GM21825 (cell line): ENCODE measurements around the gene SNX9.
A peak's percentile ranks its signal among the peaks of the same experiment; 100 is the strongest.
"Not testable (repeated sequence)": the region's sequence is repeated elsewhere in the genome, so short reads cannot be mapped to it uniquely, and the experiment has no call there.

ENCODE experiments used
- ATAC-seq: cut with Tn5 transposase; IDR thresholded peaks from one replicate; pipeline ENCODE4 v1.9.1; 2021; ENCODE audit warnings: mild to moderate bottlenecking, moderate library complexity; ENCODE audit not compliant: unreplicated experiment

Gene SNX9

DNA sequence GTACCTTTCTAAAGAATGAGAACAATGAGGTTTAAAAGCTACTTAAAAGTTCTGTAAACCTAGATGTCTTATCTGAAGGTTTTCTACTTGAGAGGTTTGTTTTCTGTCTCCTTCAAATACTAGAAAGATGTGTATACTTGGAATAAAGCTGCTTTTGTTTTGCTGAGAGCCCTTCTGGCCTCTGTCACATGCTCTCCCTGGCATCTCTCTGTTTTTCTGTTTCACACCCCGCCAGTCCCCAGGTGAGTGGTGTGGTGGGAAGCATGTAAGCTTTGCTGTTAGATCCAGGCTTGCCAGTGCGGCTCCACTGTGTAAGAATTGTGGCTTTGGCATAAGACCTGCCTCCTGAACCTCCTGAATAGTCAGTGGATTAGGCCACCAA lies 56.8 kb downstream of the SNX9 start:
- ATAC-seq = peak; percentile 48

DNA sequence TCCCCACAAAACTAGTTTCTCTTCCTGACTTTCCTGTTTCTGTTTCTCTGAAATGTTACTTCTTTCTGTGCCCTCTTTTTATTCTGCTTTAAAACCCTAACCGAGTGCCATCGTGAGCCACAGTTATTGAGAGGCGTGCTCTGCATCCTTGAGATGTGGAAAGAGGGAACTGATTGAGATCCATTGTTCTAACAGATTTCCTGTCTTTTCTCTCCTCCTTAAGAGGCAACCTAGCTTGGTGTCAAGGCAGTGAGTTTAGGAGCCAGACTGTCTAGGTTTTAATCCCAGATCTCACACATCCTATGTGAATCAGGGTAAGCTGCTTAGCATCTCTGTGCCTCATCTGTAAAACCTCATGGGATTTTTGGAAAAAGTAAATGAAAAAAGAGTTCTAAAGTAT lies 57.5 kb downstream of the SNX9 start:
- no peak for ATAC-seq

DNA sequence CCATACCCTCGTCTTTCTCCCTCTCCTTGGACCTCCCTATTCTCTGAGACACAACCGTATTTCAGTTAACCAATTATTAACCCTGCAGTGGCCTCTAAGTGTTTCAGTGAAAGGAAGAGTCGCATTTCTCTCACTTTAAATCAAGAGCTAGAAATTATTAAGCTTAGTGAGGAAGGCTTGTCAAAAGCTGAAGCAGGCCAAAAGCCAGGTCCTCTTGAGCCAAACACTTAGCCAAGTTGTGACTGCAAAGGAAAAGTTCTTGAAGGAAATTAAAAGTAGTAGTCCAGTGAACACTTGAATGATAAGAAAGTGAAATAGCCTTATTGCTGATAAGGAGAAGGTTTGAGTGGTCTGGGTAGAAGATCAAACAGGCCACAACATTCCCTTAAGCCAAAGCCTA lies 58.3 kb downstream of the SNX9 start:
- no peak for ATAC-seq

DNA sequence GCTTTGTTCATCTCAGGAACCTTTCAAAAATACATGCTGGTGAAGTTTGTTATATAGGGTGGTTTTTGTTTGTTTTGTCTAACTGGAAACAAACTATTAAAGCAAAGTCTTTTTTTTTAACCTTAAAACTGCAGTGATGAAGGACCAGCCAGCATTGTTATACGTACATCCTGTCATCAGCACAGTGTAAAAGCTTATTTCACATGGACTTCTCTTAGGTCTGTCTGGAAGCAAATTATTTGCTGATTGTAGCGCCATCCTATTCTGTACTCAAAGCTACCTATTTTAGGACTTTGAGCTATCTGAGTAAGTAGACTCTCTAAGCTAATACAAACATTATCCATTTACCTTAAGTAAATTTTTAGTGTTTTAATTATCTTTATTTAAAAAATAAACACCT lies 61.7 kb downstream of the SNX9 start:
- no peak for ATAC-seq

DNA sequence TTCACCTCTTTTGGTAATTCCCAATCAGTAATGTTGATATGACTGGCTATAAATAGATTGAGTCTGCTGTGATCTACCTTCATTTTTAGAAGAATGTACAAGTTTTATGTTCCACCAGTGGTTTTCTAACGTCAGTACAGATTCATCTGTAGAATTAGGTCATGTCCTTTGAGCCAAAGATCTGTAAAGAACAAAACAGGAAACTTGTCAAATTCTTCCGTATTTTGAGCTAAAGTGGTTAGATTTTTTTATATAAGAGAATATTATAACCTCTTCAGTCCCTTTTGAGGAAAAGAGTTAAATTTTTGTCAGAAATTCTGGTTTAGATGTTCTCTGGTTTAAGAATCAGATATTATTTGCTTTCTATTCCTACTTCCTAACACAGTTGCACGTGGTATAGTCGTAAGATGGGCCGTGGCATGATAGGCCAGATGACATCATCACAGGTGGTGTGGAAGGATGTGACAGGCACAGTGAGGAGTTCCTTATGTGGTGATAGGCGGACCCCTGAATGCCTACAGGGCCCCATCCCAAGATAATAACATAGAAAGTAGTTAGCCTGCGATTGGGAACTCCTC lies 62.3 kb downstream of the SNX9 start:
- ATAC-seq = no peak

DNA sequence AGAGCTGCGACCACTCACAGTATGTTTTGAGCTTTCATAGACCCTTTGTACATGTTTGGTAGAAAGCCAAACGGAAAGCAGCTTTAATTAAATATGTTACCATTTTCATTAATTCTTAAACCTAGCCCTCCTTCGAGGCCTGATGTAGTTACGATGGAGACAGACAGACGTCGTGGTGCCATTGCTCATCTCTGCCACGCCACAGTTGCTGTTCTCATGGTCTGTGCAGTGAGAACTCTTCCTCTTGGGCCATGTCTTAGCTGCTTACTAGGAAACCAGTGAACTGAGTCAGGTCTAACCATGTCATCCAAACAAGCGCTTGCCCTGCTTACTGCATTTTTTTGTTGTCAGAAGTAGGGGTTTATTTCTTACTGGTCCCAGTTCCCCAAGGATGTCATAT lies 62.8 kb downstream of the SNX9 start:
- ATAC-seq = no peak

DNA sequence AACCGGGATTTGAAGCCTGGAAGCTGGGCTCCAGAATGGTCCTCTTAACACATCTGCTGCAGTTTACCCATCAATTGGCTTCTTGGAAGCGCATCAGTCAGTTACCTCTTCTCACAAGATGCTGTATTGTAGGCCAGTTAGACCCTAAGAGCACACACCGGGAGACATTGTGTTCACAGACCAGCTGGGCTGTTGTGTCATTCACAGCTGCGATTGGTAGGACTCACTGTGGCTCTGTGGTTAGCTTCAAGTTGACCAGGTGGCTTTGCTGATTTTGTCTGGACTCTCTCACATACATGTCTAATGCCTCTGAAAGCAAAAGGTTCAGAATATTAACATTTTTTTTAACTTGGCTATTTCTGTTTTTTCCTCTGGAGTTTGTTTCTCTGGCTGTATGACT lies 64.8 kb downstream of the SNX9 start:
- no peak for ATAC-seq

DNA sequence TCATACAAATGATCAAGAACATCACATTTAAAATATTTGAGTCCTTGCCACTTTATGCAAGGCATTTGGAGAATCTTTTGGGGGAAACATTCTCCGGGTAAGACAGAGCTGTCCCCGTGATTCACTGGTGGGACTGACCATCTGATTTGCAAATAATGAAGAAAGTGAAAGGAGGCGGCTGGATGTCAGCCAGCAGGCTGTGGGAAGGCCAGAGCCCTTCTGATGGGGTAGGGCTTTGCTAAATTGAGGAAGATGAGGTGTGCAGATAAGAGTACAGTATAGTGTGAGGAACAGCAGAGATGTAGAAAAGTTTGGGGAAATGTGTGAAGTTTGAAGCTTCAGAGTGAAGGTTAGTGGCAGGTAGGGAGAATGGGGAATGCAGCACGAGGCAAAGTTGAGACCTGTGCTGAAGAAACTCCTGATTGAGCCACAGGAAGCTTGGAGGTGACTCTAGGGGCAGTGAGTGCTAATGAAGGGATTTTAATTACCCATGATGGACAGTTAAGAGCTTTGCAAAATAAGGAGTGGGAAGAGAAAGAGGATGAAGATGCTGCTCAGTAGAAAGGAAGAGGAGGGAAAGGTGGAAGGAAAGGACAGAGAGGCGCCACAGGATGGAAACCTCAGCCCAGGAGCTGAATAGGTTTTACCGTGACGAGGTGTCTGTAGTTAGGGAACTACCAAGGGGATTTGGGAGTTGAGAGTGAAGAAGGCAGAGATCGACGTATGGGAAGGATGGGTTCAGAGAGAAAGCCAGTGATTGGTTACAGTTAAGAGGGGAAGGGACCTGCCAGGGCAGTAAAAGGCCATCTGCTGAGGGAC lies 68.7 kb downstream of the SNX9 start:
- no peak for ATAC-seq

DNA sequence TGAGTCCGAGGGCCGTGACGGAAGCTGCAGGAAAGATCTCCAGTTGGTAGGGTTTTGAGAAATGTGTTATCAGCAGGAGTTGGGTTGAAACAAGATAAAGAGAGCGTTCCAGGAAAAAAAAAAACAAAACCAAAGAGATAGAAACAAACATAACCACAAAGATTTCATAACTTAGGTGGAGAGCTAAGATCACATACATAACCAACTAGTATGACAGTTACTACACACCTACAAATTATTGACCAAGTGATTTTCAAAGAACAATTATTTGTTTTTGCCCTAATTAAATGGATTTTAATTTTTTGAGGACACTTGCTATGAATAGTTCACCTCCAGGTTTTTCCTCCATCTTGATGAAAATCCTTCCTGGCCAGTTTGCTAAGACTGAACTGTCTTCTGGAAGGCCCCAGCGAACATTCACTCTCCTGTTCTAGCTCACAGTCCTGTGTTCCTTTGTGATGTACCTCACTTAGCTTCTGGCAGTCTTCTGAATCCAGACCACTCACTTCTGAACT lies 69.4 kb downstream of the SNX9 start:
- ATAC-seq = no peak

DNA sequence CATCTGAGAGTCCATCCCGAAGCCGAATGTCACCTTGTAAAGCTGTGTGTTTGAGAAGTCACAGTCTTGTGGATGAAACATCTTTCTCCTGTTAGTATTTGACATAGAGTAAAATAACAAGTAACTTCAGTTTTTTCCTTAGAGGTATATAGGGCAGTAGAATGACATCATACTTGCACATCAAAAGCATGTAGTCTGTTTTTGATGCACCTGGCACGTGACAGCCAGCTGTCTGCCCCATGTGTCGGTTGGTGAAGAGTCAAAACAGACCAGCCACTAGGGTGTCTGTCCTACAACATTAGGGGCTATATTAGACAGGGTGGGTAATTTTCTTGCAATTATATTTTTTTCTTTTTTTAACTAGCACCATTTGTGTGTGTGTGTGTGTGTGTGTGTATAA lies 70.2 kb downstream of the SNX9 start:
- ATAC-seq = no peak

DNA sequence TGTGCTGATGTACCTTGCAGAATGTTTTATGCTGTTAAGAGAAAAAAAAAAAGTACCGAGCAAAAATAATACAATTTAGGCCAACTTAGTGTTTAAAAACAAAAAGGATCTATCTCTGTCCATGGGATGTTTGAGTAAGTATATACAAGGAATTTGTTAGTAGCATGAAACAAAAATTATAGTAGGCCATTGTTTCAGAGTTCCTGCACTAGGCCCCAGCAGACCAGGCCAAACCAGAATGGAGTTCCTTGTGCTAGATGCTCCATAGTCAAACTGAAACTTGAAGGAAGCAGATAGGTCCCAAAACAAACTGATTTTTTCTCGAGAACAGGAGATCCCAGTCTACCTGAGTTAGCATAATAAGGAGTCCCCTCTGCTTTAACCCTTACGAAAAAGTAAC lies 72.5 kb downstream of the SNX9 start:
- no peak for ATAC-seq

DNA sequence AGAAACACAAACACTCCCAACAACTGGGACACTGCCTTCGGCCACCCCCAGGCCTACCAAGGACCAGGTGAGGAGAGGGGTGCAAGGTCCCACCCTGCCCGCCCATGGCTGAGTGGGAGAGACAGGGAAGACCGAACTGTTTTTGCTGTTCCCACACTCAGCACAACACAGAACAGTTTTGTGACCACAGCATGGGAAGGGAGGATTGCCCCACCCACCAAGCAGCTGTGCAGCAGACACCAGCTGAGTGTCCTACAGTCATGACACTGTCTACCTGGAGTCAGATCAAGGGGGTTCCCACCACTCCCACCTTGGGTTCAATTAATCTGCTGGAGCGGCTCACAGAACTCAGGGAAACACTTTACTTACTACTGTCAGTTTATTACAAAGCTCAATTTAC lies 73.9 kb downstream of the SNX9 start:
- no peak for ATAC-seq

DNA sequence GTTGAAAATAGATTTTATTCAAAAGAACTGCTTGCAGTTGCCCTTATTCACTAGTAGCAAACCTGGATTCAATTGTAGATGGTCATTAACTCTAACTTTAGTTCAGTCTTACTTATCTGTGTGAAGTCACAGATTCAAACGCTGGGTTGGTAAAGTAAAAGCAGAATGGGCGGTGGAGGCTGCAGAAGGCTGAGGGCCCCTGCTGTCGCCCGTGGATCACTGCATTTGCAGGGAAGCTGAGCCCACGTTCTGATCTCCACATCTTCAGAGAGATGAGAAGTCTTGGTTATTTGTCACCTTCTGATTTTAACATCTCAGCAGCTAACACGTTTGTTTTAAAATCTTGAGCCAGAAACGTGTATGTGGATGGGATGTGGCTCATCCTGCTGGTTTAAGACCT lies 75.1 kb downstream of the SNX9 start:
- no peak for ATAC-seq

DNA sequence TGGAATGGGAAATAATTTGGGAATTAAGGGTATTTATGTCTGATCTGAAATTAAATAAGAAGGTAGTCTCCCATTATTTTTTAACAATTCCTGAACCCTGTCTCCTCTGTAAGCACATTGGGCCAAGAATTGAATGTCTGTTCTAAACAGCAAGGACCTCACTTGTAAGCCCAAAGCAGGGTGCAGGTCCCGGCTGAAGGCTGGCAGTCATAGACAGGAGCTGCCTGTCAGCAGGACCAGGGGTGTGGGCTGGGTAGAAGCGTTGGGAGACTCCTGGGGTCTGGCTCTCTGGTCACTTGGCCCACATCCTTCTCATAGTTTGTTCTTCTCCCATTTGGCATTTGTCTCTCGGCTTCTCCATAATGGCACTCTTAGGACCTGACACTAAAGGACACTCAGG lies 75.6 kb downstream of the SNX9 start:
- no peak for ATAC-seq

DNA sequence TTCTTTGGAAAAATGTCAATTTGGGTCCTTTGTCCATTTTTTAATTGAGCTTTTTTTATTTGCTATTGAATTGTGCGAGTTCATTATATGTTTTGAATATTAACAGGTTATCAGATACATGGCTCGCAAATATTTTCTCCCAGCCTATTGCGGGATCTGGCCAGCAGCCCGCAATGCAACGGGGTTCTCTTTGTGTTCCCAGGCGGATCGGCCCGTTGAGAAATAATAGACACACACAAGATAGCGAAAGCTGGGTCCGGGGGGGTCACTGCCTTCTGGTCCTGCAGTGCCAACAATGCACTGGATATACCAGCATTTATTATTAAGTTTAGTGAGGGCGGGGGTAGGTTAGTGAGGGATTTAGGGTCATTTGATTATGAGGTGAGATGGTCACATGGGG lies 77.2 kb downstream of the SNX9 start:
- ATAC-seq = not testable (repeated sequence)

DNA sequence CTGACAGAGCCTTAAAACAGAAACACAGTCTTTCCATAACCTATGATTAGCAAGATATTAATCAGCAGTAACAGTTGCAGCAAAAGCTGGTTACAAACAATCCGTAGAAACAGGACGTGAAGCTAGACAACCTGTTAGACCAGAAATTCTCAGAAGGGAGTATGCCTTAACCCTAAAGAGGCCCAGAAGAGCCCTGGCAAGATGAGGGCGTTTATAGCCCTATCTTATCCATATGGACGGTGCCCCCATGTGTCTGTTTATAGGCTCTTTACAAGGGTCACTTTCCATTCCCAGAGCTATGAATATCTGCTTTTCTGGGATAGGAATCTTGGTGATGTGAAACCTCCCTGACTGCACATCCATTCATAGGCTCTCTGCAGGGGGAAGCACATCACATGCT lies 77.7 kb downstream of the SNX9 start:
- ATAC-seq = not testable (repeated sequence)

DNA sequence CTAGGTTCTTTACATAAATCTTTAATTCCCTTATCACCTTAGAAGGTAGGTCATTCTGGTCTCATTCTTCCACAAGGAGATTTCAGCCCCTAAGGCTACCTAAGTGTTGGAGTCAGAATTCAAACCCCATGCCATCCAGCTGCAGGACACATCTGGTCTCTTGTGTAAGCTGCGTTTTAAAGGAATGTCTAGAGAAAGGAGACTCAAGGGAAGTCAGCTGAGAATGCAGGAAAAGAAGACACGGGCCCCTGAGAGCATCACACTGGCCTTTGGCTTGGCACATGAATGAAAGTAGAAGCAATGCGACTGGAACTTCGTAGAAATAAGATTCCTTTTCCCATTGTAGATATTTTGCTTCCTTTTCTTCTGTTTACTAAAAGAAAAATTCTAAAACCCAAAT lies 82.0 kb downstream of the SNX9 start:
- ATAC-seq = no peak

DNA sequence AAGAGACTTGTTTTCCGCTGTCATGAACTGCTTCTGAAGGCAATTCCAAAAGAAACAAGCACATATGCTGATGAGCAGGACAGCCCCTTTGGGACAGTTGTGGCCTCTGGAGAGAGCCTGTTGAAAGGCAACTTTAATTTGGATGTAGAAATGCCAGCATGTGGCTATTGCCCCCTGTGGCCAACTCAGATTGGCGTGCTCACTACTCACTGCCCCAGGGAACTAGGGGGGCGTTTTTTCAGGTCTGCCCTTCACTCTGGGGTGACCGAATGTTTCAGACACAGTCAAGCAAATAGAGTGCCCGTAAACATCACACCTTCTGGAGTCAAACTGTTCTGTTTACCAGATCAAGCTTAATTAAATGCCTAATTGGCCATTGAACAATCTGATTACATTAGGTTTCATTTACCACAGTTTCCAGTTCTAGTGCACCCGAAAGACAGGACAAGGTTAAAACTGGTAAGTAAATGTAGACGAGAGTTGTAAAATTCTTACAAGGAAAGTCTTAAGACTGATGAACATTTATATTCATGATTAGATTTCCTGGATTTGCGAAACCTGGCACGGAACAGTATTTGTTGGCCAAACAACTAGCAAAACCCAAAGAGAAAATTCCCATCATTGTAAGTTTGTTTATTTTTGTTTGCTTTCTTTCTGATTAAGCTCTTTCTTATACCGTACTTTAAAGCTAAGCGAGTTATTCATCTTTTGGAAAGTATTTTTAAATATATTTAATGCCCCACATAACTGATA lies 82.7 kb downstream of the SNX9 start:
- ATAC-seq = no peak

DNA sequence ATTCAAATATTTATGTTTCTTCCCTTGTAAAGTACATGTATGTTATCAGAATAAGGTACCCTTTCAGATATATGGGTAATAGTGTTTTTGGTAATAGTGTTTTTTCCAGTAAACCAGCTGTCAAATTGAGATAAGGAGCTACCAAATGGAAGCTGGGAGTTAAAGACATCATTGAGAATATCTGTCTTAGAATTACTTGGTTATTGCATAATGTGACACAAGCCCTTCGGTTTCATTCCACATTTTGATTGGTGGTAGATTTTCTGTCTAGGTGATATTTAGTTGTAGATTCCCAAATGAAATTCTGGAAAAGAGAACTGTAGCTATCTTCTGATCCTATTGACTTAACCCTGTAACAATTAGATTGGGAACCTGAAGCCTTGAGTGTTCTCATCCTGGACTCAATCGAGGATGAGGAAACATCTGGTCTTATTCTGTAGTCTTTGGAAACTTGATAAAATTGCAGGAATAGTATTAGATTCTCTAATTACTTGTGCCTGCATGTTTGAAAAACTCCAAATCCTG lies 83.6 kb downstream of the SNX9 start:
- no peak for ATAC-seq

DNA sequence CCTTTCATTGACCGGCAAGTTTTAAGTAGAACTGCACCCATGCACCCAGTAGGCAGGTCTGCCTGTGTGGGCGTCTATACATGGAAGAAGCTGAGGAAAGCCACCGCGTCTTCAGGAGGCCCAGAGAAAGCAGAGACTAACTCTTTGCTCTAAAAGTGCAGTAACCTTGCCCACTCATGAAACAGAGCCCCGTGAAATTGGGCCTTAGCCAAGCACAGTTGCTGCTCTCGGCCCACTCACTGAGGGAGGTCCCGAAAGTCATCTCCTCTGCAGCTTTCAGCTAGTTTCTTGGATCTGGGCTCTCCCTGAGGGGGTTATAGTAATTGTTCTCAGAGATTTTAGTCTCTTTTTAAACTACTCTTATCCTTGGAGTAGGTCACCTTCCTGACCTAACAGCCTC lies 84.6 kb downstream of the SNX9 start:
- ATAC-seq = no peak

DNA sequence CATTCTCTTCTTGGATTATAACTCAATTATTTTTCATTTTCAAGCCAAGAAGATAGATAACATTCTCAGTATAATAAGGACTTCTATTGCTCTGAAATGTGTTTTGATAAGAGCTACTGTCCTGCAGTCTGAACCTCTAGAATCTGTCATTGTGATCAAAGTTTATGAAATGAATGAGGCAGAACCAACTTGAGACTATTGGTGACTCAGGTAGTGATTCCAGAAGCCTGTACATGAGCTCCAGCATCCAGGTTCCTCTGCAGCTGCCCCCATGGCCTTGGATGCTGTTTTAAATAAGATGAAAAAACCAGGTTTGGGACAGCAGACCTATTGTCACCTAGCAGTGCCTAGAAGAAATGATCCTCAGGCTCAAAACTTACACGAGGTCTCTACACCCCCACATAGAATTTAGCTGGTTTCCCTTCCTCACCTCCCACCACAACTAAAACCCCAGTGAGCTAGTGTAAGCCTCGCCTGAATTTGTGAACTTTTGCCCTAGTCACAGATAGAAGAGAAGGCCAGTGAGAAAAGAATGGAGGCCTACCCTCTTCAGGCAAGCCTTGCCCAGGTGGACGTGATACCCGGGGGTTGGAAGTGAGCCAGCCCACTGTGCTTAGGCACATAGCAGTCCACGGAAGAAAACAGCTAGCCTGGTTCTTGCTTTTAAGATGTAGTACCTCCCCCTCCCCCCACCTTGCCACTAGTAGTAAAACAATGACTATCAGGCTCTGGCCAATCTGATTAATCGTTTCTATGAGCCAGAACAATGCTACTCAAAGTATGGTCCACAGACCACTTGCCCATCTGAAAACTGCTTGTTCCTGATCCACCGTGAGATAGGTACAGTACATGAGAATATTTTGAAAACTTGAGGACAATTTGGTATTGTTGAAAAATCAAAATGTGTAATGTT lies 85.6 kb downstream of the SNX9 start:
- ATAC-seq = peak; percentile 64
